GM12878 (cell line): ENCODE data around the gene H2AZ1. TPM values are rescaled to one million over a fixed set of nuclear protein-coding genes. Genes with fewer than 3 reads are reported as not detected.

Experiments
- ATAC-seq: fragments of 200-7000 bp; cut with Tn5 transposase; 3 replicates; pipeline ENCODE4 v1.9.1; 2020; ENCODE audit warnings: mild to moderate bottlenecking, moderate library complexity
- BruUV-seq: library from RNA; stranded (reverse); fragments of 400-500 nt; replicated peaks from 2 replicates; lab custom pipeline; 2021; lab: Mats Ljungman, UMichigan
- CTCF ChIA-PET: fragments of 300-600 bp; sonication (Branson Sonifier 250); formaldehyde crosslinking; extraction: SDS; loops from one replicate; lab custom pipeline; 2021; ENCODE audit warnings: inconsistent platforms; lab: Yijun Ruan, JAX
- POLR2A ChIA-PET: fragments of 350-600 bp; formaldehyde crosslinking; extraction: SDS; loops from one replicate; lab custom pipeline; 2021; ENCODE audit warnings: inconsistent platforms; lab: Charles Lee
- RAD21 ChIA-PET: fragments of 300-600 bp; sonication (Branson Sonifier 250); formaldehyde crosslinking; loops from one replicate; lab custom pipeline; 2023; ENCODE audit warnings: antibody characterized with exemption; ENCODE audit not compliant: unreplicated experiment; lab: Charles Lee
- SMC1A ChIA-PET: fragments of 300-600 bp; sonication (Branson Sonifier 250); formaldehyde crosslinking; loops from one replicate; lab custom pipeline; 2023; ENCODE audit not compliant: unreplicated experiment, uncharacterized antibody; lab: Charles Lee
- DNase-seq: peaks from one replicate; pipeline ENCODE4 v3.0.0-alpha.2; 2011; ENCODE audit warnings: low read depth, low spot score
- FAIRE-seq: peaks from 3 replicates; lab custom pipeline; 2011; peaks lifted over from hg19 to GRCh38; lab: Jason Lieb, UNC
- H2AFZ ChIP-seq: 2 replicates; pipeline ENCODE4 v1.6.0; 2011; ENCODE audit warnings: low read depth, low read length, control low read depth; ENCODE audit not compliant: control insufficient read depth
- H3K27ac ChIP-seq: 2 replicates; pipeline ENCODE4 v1.5.1; 2011; ENCODE audit warnings: control low read depth; ENCODE audit not compliant: control insufficient read depth, insufficient read depth
- H3K27me3 ChIP-seq, 2 experiments: replicated peaks in 1 of 2; 2 replicates each; pipeline versions ENCODE4 v1.6.0 to v1.6.1; 2011; ENCODE audit warnings: low read length in 1 of 2; ENCODE audit not compliant: control insufficient read depth in 2 of 2, insufficient read depth in 2 of 2
- H3K36me3 ChIP-seq, 2 experiments: 2 replicates each; pipeline ENCODE4 v1.5.1; 2011; ENCODE audit warnings: low read length in 1 of 2; ENCODE audit not compliant: control insufficient read depth in 2 of 2, insufficient read depth in 2 of 2
- H3K4me1 ChIP-seq: 2 replicates; pipeline ENCODE4 v1.6.1; 2011; ENCODE audit warnings: mild to moderate bottlenecking, low read length, moderate library complexity, mixed read lengths; ENCODE audit not compliant: control insufficient read depth, insufficient read depth
- H3K4me2 ChIP-seq: 2 replicates; pipeline ENCODE4 v1.6.0; 2011; ENCODE audit warnings: control low read depth; ENCODE audit not compliant: control insufficient read depth, insufficient read depth
- H3K4me3 ChIP-seq: fragments of 200-600 bp; sonication (generic); 2 replicates; pipeline ENCODE4 v1.5.1; 2016
- H3K79me2 ChIP-seq: 2 replicates; pipeline ENCODE4 v1.6.0; 2011; ENCODE audit warnings: low read length; ENCODE audit not compliant: control insufficient read depth, insufficient read depth
- H3K9ac ChIP-seq: 2 replicates; pipeline ENCODE4 v1.8.0; 2011; ENCODE audit warnings: low read length, control low read depth, mixed read lengths; ENCODE audit not compliant: control insufficient read depth, insufficient read depth
- H3K9me3 ChIP-seq: replicated peaks from 3 replicates; pipeline ENCODE4 v1.5.1; 2011; ENCODE audit warnings: mild to moderate bottlenecking, low read length; ENCODE audit not compliant: control insufficient read depth, insufficient read depth
- H4K20me1 ChIP-seq: 2 replicates; pipeline ENCODE4 v1.6.0; 2011; ENCODE audit not compliant: control insufficient read depth, insufficient read depth
- BCL3 ChIP-seq: IDR thresholded peaks from 2 replicates; pipeline ENCODE4 v1.6.1; 2011; ENCODE audit warnings: borderline replicate concordance, low read depth, mild to moderate bottlenecking, moderate library complexity, low read length; ENCODE audit not compliant: insufficient read depth, poor library complexity, severe bottlenecking
- STAT1 ChIP-seq: fragments of 450-650 bp; conservative IDR thresholded peaks from 2 replicates; pipeline ENCODE4 v1.6.1; 2014; ENCODE audit warnings: antibody characterized with exemption, mild to moderate bottlenecking
- ZNF207 ChIP-seq: fragments of 450-650 bp; IDR thresholded peaks from 2 replicates; pipeline ENCODE4 v1.6.1; 2014; ENCODE audit warnings: antibody characterized with exemption, mild to moderate bottlenecking, borderline replicate concordance
- ZZZ3 ChIP-seq: IDR thresholded peaks from 2 replicates; pipeline ENCODE4 v1.6.1; 2011; ENCODE audit warnings: low read depth; ENCODE audit not compliant: control insufficient read depth, insufficient read length
- WGBS: methylation state at CpG from one replicate; pipeline ENCODE4 v1.1.6; 2016; ENCODE audit warnings: low lambda C conversion rate; ENCODE audit not compliant: insufficient replicate concordance, insufficient coverage; ENCODE audit errors: missing lambda C conversion rate; 5-methylcytosine and 5-hydroxymethylcytosine counted together
- in situ Hi-C: fragments of 300-500 bp; cut with MboI; formaldehyde crosslinking; loops from 9 replicates; pipeline ENCODE4 v1.14.3; 2018; ENCODE audit warnings: mixed read lengths
- intact Hi-C: fragments of 100-400 bp; cut with micrococcal nuclease; formaldehyde crosslinking; loops from one replicate; pipeline ENCODE4 v1.14.2; 2022; ENCODE audit not compliant: unreplicated experiment
- polyA plus RNA-seq, 11 experiments: library from polyadenylated mRNA; depleted of rRNA in 4 of 11; unstranded in 6 of 11; stranded (reverse) in 5 of 11; fragments of >200 nt; fragmentation: Nextera tagmentation in 4 of 11; fragmentation: Illumina TruSeq in 1 of 11; extraction: Ambion mirVana in 4 of 11; extraction: Trizol in 1 of 11; gene quantifications; 1 replicate in 1 of 11; 2 replicates in 10 of 11; pipeline versions ENCODE4 v1.2.1 to v1.2.3, GENCODE V29; 2011 to 2016; ENCODE audit warnings: inconsistent platforms in 2 of 11, missing spikeins in 2 of 11, low read depth in 1 of 11
- total RNA-seq, 4 experiments: library from RNA; depleted of rRNA in 3 of 4; stranded (reverse); fragments of >200 nt in 3 of 4; fragmentation: Illumina TruSeq in 1 of 4; extraction: Trizol in 1 of 4; gene quantifications; 2 replicates each; pipeline versions ENCODE4 v1.2.1 to v1.2.3, GENCODE V29; 2013 to 2021

H2AZ1 gene
- total and polyA plus RNA-seq, 10 of the 15 experiments (the other 5 are each of a cell fraction or from before 2014, with no cell fraction given), result 652 to 4,800 (median 898) TPM

DNA sequence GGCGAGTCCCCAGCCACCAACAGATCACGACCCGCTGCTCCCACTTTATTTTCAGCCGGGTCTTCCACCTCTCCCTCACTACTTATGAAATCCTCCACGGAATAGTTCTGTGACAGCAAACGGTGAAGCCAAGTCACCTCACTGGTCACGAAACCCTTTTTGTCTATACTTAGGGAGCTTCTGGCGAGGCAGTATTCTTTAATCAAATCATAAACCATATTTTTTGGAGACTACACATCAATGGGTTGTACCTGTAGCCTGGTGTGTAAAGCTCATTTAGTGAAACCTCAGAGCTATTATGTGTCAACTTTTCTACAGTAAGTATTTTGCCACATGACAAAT is 809 bp upstream of the H2AZ1 start:
- DNase-seq, result no peak
- BruUV-seq, result no TSS peak
- intact Hi-C loops (loop anchor here (2.0 kb wide), 1 partner anchor 32 kb away; no protein-coding TSS in a partner anchor), in situ Hi-C loops (no loop called here)
- Histone ChIP-seq H3K27me3 (no peaks in the 10 kb centered on the region), H3K79me2 (peaks cover 40% of the 10 kb centered on the region), H2AFZ (peak overlapping the region; percentile 92), H3K9me3 (no peaks in the 10 kb centered on the region), H3K4me3 (peak overlapping the region; percentile 78), H3K27ac (peak overlapping the region; percentile 69), H4K20me1 (no peaks in the 10 kb centered on the region), H3K4me1 (peaks cover 7% of the 10 kb centered on the region; the same call in 1 of the 2 replicates), H3K9ac (peak overlapping the region; percentile 75), H3K4me2 (peak overlapping the region; percentile 57), H3K36me3 (no peaks in the 10 kb centered on the region)
- no peak for FAIRE-seq
- ATAC-seq, result no peak
- RAD21 ChIA-PET, result interaction anchor here (0.6 to 6.2 kb wide), 12 partner anchors 11 to 388 kb away, joined by 3 to 95 read pairs (median 3); partner anchors contain the start of gene LAMTOR3
- SMC1A ChIA-PET, result interaction anchor here (0.8 to 2.6 kb wide), 7 partner anchors 10 to 140 kb away, joined by 3 to 14 read pairs (median 5); partner anchors contain the start of gene LAMTOR3
- POLR2A ChIA-PET, result interaction anchor here (0.8 to 5.1 kb wide), 8 partner anchors 11 to 515 kb away, joined by 3 to 23 read pairs (median 3); partner anchors contain the start of gene LAMTOR3
- TF ChIP-seq ZNF207, result no peak
- TF ChIP-seq STAT1, result no peak
- TF ChIP-seq ZZZ3, result no peak
- peak; percentile 52 for TF ChIP-seq BCL3
- 1% methylated on average over 8 of the region's 8 CpGs for WGBS
- CTCF ChIA-PET, result interaction anchor here (0.9 to 2.2 kb wide), 10 partner anchors 9 to 387 kb away, joined by 3 to 8 read pairs (median 4); partner anchors contain the start of gene TRMT10A
